H1 (cell line): ENCODE data around the gene GPHA2. TPM values are rescaled to one million over a fixed set of nuclear protein-coding genes. Genes with fewer than 3 reads are reported as not detected.

Experiments used
- CTCF ChIA-PET: fragments of 300-600 bp; sonication (Branson Sonifier 250); formaldehyde crosslinking; loops from one replicate; lab custom pipeline; 2021; ENCODE audit not compliant: partially characterized antibody; lab: Charles Lee
- POLR2A ChIA-PET: fragments of 300-600 bp; sonication (Branson Sonifier 250); formaldehyde crosslinking; loops from one replicate; lab custom pipeline; 2021; ENCODE audit warnings: inconsistent platforms; ENCODE audit not compliant: partially characterized antibody; lab: Charles Lee
- DNase-seq, 2 experiments: peaks; one replicate each; pipeline versions ENCODE4 v3.0.0 to v3.0.0-alpha.2; 2010 to 2022; ENCODE audit warnings: low spot score in 2 of 2, low read depth in 1 of 2, mixed read lengths in 1 of 2
- FAIRE-seq: peaks from 2 replicates; lab custom pipeline; 2011; peaks lifted over from hg19 to GRCh38; lab: Jason Lieb, UNC
- H2AFZ ChIP-seq: 2 replicates; pipeline ENCODE4 v1.8.1; 2012; ENCODE audit warnings: low read length, inconsistent platforms
- H2AK5ac ChIP-seq: 2 replicates; pipeline ENCODE4 v1.6.1; 2013; ENCODE audit warnings: low read depth, low read length
- H2BK120ac ChIP-seq: replicated peaks from 2 replicates; pipeline ENCODE3; 2013; ENCODE audit warnings: low read depth, low read length, inconsistent platforms
- H2BK12ac ChIP-seq: 2 replicates; pipeline ENCODE4 v1.6.1; 2013; ENCODE audit warnings: low read depth, low read length
- H2BK15ac ChIP-seq: 2 replicates; pipeline ENCODE4 v1.6.1; 2013; ENCODE audit warnings: low read length
- H2BK20ac ChIP-seq: 2 replicates; pipeline ENCODE4 v1.6.1; 2013; ENCODE audit warnings: low read length
- H2BK5ac ChIP-seq: 2 replicates; pipeline ENCODE4 v1.6.1; 2013; ENCODE audit warnings: low read depth, low read length
- H3K14ac ChIP-seq: 2 replicates; pipeline ENCODE4 v1.6.1; 2013; ENCODE audit warnings: inconsistent platforms; ENCODE audit not compliant: insufficient read length
- H3K18ac ChIP-seq: 2 replicates; pipeline ENCODE4 v1.6.1; 2013; ENCODE audit warnings: low read length; ENCODE audit errors: extremely low read depth
- H3K23ac ChIP-seq: 2 replicates; pipeline ENCODE4 v1.6.1; 2013; ENCODE audit warnings: inconsistent platforms; ENCODE audit not compliant: insufficient read length
- H3K23me2 ChIP-seq: 2 replicates; pipeline ENCODE4 v1.6.1; 2013; ENCODE audit warnings: low read depth, low read length
- H3K27ac ChIP-seq: 2 replicates; pipeline ENCODE4 v1.6.1; 2011; ENCODE audit warnings: low read depth, low read length, inconsistent platforms
- H3K27me3 ChIP-seq, 4 experiments: replicated peaks in 1 of 4; 1 replicate in 1 of 4; 2 replicates in 3 of 4; pipeline versions ENCODE4 v1.6.1 to v1.8.1; 2011 to 2013; ENCODE audit warnings: low read length in 3 of 4, mild to moderate bottlenecking in 3 of 4, inconsistent platforms in 2 of 4, mixed read lengths in 2 of 4, moderate library complexity in 1 of 4; ENCODE audit not compliant: control insufficient read depth in 3 of 4, insufficient read depth in 3 of 4; ENCODE audit errors: extremely low read depth in 1 of 4
- H3K36me3 ChIP-seq, 4 experiments: 2 replicates each; pipeline versions ENCODE4 v1.6.1 to v1.8.1; 2011 to 2013; ENCODE audit warnings: mild to moderate bottlenecking in 4 of 4, low read length in 3 of 4, moderate library complexity in 2 of 4, control low read depth in 1 of 4, inconsistent platforms in 1 of 4; ENCODE audit not compliant: insufficient read depth in 4 of 4, control insufficient read depth in 2 of 4
- H3K4ac ChIP-seq: replicated peaks from 2 replicates; pipeline ENCODE3; 2013; ENCODE audit warnings: low read length, low read depth, mixed read lengths, inconsistent platforms; ENCODE audit not compliant: insufficient read length
- H3K4me1 ChIP-seq, 4 experiments: replicated peaks in 1 of 4; 1 replicate in 1 of 4; 2 replicates in 3 of 4; pipeline versions ENCODE4 v1.6.1 to v1.8.1; 2011 to 2013; ENCODE audit warnings: low read length in 3 of 4, inconsistent platforms in 2 of 4, mixed read lengths in 1 of 4; ENCODE audit not compliant: insufficient read depth in 4 of 4, control insufficient read depth in 3 of 4
- H3K4me2 ChIP-seq, 2 experiments: 2 replicates each; pipeline versions ENCODE4 v1.6.1 to v1.8.1; 2011 to 2013; ENCODE audit warnings: low read depth in 2 of 2, low read length in 2 of 2, control low read depth in 1 of 2, inconsistent platforms in 1 of 2, mild to moderate bottlenecking in 1 of 2; ENCODE audit not compliant: insufficient read depth in 1 of 2
- H3K4me3 ChIP-seq, 4 experiments: fragments of 200-600, 300-600 bp in 1 of 4; sonication (generic), shearing (Covaris generic), sonication (Bioruptor Twin) in 1 of 4; 2 replicates each; pipeline versions ENCODE4 v1.5.1 to v1.8.1; 2011 to 2016; ENCODE audit warnings: low read length in 4 of 4, low read depth in 3 of 4, control low read depth in 2 of 4, inconsistent platforms in 2 of 4, mild to moderate bottlenecking in 2 of 4, mixed read lengths in 1 of 4, moderate library complexity in 1 of 4; ENCODE audit not compliant: insufficient read depth in 2 of 4; ENCODE audit errors: extremely low read depth in 1 of 4
- H3K56ac ChIP-seq: replicated peaks from 2 replicates; pipeline ENCODE3; 2013; ENCODE audit warnings: low read depth, mild to moderate bottlenecking, mixed read lengths, low read length, inconsistent platforms; ENCODE audit not compliant: insufficient read length
- H3K79me1 ChIP-seq: 2 replicates; pipeline ENCODE4 v1.6.1; 2013; ENCODE audit warnings: low read depth, low read length, control low read depth
- H3K79me2 ChIP-seq, 2 experiments: 2 replicates each; pipeline versions ENCODE4 v1.6.1 to v1.8.1; 2012 to 2013; ENCODE audit warnings: low read length in 2 of 2, mild to moderate bottlenecking in 2 of 2, inconsistent platforms in 1 of 2; ENCODE audit not compliant: insufficient read depth in 2 of 2, control insufficient read depth in 1 of 2
- H3K9ac ChIP-seq, 4 experiments: replicated peaks in 1 of 4; 1 replicate in 1 of 4; 2 replicates in 3 of 4; pipeline versions ENCODE4 v1.6.1 to v1.8.1; 2011 to 2013; ENCODE audit warnings: low read depth in 3 of 4, low read length in 3 of 4, control low read depth in 2 of 4, mild to moderate bottlenecking in 2 of 4, moderate library complexity in 2 of 4, inconsistent platforms in 1 of 4; ENCODE audit errors: extremely low read depth in 1 of 4
- H3K9me3 ChIP-seq, 2 experiments: 2 replicates each; pipeline versions ENCODE4 v1.6.1 to v1.8.1; 2012 to 2013; ENCODE audit warnings: mild to moderate bottlenecking in 2 of 2, moderate library complexity in 2 of 2, control low read depth in 1 of 2, inconsistent platforms in 1 of 2, low read depth in 1 of 2, low read length in 1 of 2, mixed read lengths in 1 of 2; ENCODE audit not compliant: insufficient read depth in 2 of 2
- H4K20me1 ChIP-seq, 2 experiments: replicated peaks in 1 of 2; 2 replicates each; pipeline versions ENCODE3 to v1.8.1; 2011 to 2013; ENCODE audit warnings: inconsistent platforms in 2 of 2, low read length in 2 of 2, mild to moderate bottlenecking in 1 of 2; ENCODE audit not compliant: insufficient read depth in 2 of 2, control insufficient read depth in 1 of 2
- H4K5ac ChIP-seq: 2 replicates; pipeline ENCODE4 v1.6.1; 2013; ENCODE audit warnings: low read length, low read depth, mixed read lengths, inconsistent platforms; ENCODE audit not compliant: insufficient read length
- H4K8ac ChIP-seq: 2 replicates; pipeline ENCODE4 v1.8.0; 2013; ENCODE audit warnings: mild to moderate bottlenecking, moderate library complexity, low read length, inconsistent platforms; ENCODE audit not compliant: insufficient read depth; ENCODE audit errors: extremely low read depth
- H4K91ac ChIP-seq: replicated peaks from 2 replicates; pipeline ENCODE3; 2013; ENCODE audit warnings: low read length, mixed read lengths, inconsistent platforms; ENCODE audit not compliant: insufficient read length
- ASH2L ChIP-seq: fragments of 200-600, 300-600 bp; sonication (generic); IDR thresholded peaks from one replicate; pipeline ENCODE4 v1.7.1; 2017; ENCODE audit warnings: low read length
- CTBP2 ChIP-seq: IDR thresholded peaks from 2 replicates; pipeline ENCODE4 v1.7.0; 2011; ENCODE audit warnings: borderline replicate concordance, mild to moderate bottlenecking, moderate library complexity, mixed read lengths, low read length; ENCODE audit not compliant: insufficient read depth, insufficient read length
- EGR1 ChIP-seq: IDR thresholded peaks from 2 replicates; pipeline ENCODE4 v1.6.1; 2011; ENCODE audit warnings: low read depth, low read length, borderline replicate concordance
- FOSL1 ChIP-seq: IDR thresholded peaks from 2 replicates; pipeline ENCODE4 v1.6.1; 2011; ENCODE audit warnings: mild to moderate bottlenecking, low read depth, low read length, moderate library complexity; ENCODE audit not compliant: insufficient read depth
- HDAC6 ChIP-seq: IDR thresholded peaks from one replicate; pipeline ENCODE4 v1.7.1; 2012; ENCODE audit warnings: low read depth, mild to moderate bottlenecking, inconsistent platforms, low read length, moderate library complexity
- MAFK ChIP-seq: IDR thresholded peaks from 2 replicates; pipeline ENCODE4 v1.6.1; 2012; ENCODE audit warnings: low read depth, mild to moderate bottlenecking, improper control_type of control experiment, low read length
- MAX ChIP-seq: IDR thresholded peaks from 2 replicates; pipeline ENCODE4 v1.6.1; 2012; ENCODE audit warnings: inconsistent platforms
- PHF8 ChIP-seq: fragments of 200-600 bp; sonication (generic); conservative IDR thresholded peaks from 2 replicates; pipeline ENCODE4 v1.7.1; 2012; ENCODE audit warnings: low read depth, mild to moderate bottlenecking, inconsistent platforms, low read length, moderate library complexity
- RBBP5 ChIP-seq: IDR thresholded peaks from 2 replicates; pipeline ENCODE4 v1.7.1; 2012; ENCODE audit warnings: low read depth, mild to moderate bottlenecking, inconsistent platforms, low read length, moderate library complexity, borderline replicate concordance
- SIX5 ChIP-seq: IDR thresholded peaks from 2 replicates; pipeline ENCODE4 v1.6.1; 2011; ENCODE audit warnings: mild to moderate bottlenecking, low read depth, low read length
- SP4 ChIP-seq: IDR thresholded peaks from 2 replicates; pipeline ENCODE4 v1.6.1; 2012; ENCODE audit warnings: low read length, inconsistent platforms
- ZNF274 ChIP-seq: IDR thresholded peaks from 2 replicates; pipeline ENCODE4 v1.7.0; 2012; ENCODE audit warnings: low read length, borderline replicate concordance; ENCODE audit errors: extremely low read depth
- WGBS, 2 experiments: shearing (Covaris generic) in 1 of 2; methylation state at CpG; one replicate each; pipeline versions ENCODE4 v1.1.6 to v1.1.7; 2013 to 2015; ENCODE audit warnings: low lambda C conversion rate in 2 of 2, mixed read lengths in 2 of 2, inconsistent platforms in 1 of 2, low coverage in 1 of 2, missing lambda C conversion rate in 1 of 2; ENCODE audit not compliant: insufficient replicate concordance in 2 of 2, insufficient coverage in 1 of 2, insufficient read length in 1 of 2; ENCODE audit errors: extremely low coverage in 1 of 2, missing lambda C conversion rate in 1 of 2; 5-methylcytosine and 5-hydroxymethylcytosine counted together
- polyA plus RNA-seq, 7 experiments: library from polyadenylated mRNA; depleted of rRNA in 3 of 7; stranded (reverse) in 5 of 7; unstranded in 2 of 7; fragments of >200 nt in 5 of 7; fragments of 200-250 nt in 2 of 7; gene quantifications; 1 replicate in 5 of 7; 2 replicates in 1 of 7; 4 replicates in 1 of 7; pipeline versions ENCODE4 v1.2.1 to v1.2.3, GENCODE V29; 2011 to 2013; ENCODE audit warnings: missing spikeins in 2 of 7, mixed read lengths in 2 of 7
- total RNA-seq: library from RNA; stranded (reverse); fragmentation: NEBNext Ultra II Directional; extraction: Animal tissue kit (Norgen Biotek cat#: 25700); gene quantifications from 2 replicates; pipeline ENCODE4 v1.2.1, GENCODE V29; 2021
- TF ChIP-seq, protein P1 (sequence below): IDR thresholded peaks from 2 replicates; pipeline ENCODE4 v1.6.1; 2011; ENCODE audit warnings: low read length, improper control_type of control experiment

GPHA2 gene
- total and polyA plus RNA-seq, 2 of the 8 experiments (the other 6 are each of a cell fraction or from before 2014, with no cell fraction given) = 0.97 to 4.4 TPM

GRCh38 chr11:64906314-64906635 is 29.4 kb downstream of the GPHA2 start:
- no peak overlapping the region for H2BK5ac ChIP-seq
- H3K4me1 ChIP-seq = no peaks in the 10 kb centered on the region
- WGBS, 2 experiments = 95% methylated on average over 12 of the region's 13 CpGs; no CpG with 5 or more reads in 1 of the 2 experiments
- H3K9me3 ChIP-seq = no peaks in the 10 kb centered on the region
- H3K79me1 ChIP-seq = no peaks in the 10 kb centered on the region
- H4K8ac ChIP-seq = no peak overlapping the region
- H3K23me2 ChIP-seq = no peaks in the 10 kb centered on the region
- H3K4ac ChIP-seq = no peak overlapping the region
- H2AK5ac ChIP-seq = no peak overlapping the region
- H2BK15ac ChIP-seq = no peak overlapping the region
- H3K27ac ChIP-seq = no peak overlapping the region
- H3K23ac ChIP-seq = no peak overlapping the region
- POLR2A ChIA-PET = interaction anchor here (1.1 to 1.3 kb wide), 3 partner anchors 12 to 205 kb away, joined by 3 to 5 read pairs (median 3); partner anchors contain the start of gene TM7SF2
- no peak overlapping the region for H3K56ac ChIP-seq
- H2BK12ac ChIP-seq = no peak overlapping the region
- no peaks in the 10 kb centered on the region for H3K27me3 ChIP-seq
- H3K4me2 ChIP-seq = no peak overlapping the region
- FAIRE-seq = no peak
- H4K5ac ChIP-seq = no peak overlapping the region
- H3K14ac ChIP-seq = no peak overlapping the region
- no peak for DNase-seq
- CTCF ChIA-PET = interaction anchor here (1.2 to 1.3 kb wide), 4 partner anchors 12 to 90 kb away, joined by 3 to 5 read pairs (median 4); partner anchors contain the start of gene BATF2
- H4K20me1 ChIP-seq = peaks cover 2 to 5% of the 10 kb centered on the region in 2 experiments
- no peak overlapping the region for H3K9ac ChIP-seq
- no peak overlapping the region for H2BK120ac ChIP-seq
- H2BK20ac ChIP-seq = no peak overlapping the region
- H2AFZ ChIP-seq = no peak overlapping the region
- no peak overlapping the region for H3K18ac ChIP-seq
- H3K36me3 ChIP-seq = peaks cover 0 to 27% (median 14%) of the 10 kb centered on the region in 4 experiments; a peak in 6 of 8 replicates
- H3K4me3 ChIP-seq = no peak overlapping the region
- no peaks in the 10 kb centered on the region for H3K79me2 ChIP-seq
- no peak overlapping the region for H4K91ac ChIP-seq
- TF ChIP-seq CTBP2 (no peak), PHF8 (no peak), ASH2L (no peak), SP4 (no peak), ZNF274 (no peak), RBBP5 (no peak), MAFK (no peak), EGR1 (no peak), HDAC6 (no peak), FOSL1 (no peak), MAX (no peak), SIX5 (no peak)
- TF ChIP-seq, protein P1, sequence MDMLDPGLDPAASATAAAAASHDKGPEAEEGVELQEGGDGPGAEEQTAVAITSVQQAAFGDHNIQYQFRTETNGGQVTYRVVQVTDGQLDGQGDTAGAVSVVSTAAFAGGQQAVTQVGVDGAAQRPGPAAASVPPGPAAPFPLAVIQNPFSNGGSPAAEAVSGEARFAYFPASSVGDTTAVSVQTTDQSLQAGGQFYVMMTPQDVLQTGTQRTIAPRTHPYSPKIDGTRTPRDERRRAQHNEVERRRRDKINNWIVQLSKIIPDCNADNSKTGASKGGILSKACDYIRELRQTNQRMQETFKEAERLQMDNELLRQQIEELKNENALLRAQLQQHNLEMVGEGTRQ = no peak
